Astrocyte of the hippocampus (primary cell): Measurements from ENCODE around the gene PARD6G.
A peak's percentile ranks its signal among the peaks of the same experiment; 100 is the strongest.
"Not testable (repeated sequence)": the region's sequence is repeated elsewhere in the genome, so short reads cannot be mapped to it uniquely, and the experiment has no call there.

Source experiments
- DNase-seq: peaks from one replicate; pipeline ENCODE4 v3.0.0; 2011; ENCODE audit warnings: low read depth, low spot score

The PARD6G gene

GRCh38 chr18:80247393-80247841 is at the start of gene PARD6G:
TSS of gene PARD6G (minus strand) at chr18:80247514. CDS start at chr18:80247348, 166 bp downstream.
- peak; percentile 90 for DNase-seq

GRCh38 chr18:80262241-80263033 is 15.1 kb upstream of the PARD6G start:
- not testable (repeated sequence) for DNase-seq

- no peak for DNase-seq
Measured at GRCh38 chr18:80259610-80260009, 12.3 kb upstream of the PARD6G start.

GRCh38 chr18:80258640-80259039 is 11.3 kb upstream of the PARD6G start:
- DNase-seq: no peak

GRCh38 chr18:80257579-80258543 is 10.5 kb upstream of the PARD6G start:
- peak; percentile 81 for DNase-seq

- DNase-seq: no peak
Measured at GRCh38 chr18:80254971-80255500, 7.7 kb upstream of the PARD6G start.

- no peak for DNase-seq
Measured at GRCh38 chr18:80253871-80254492, 6.7 kb upstream of the PARD6G start.

GRCh38 chr18:80253236-80253635 is 5.9 kb upstream of the PARD6G start:
- DNase-seq: no peak

- DNase-seq: peak; percentile 66
Measured at GRCh38 chr18:80252136-80252535, 4.8 kb upstream of the PARD6G start.

- DNase-seq: no peak
Measured at GRCh38 chr18:80251700-80252099, 4.4 kb upstream of the PARD6G start.

- DNase-seq: no peak
Measured at GRCh38 chr18:80250740-80251364, 3.5 kb upstream of the PARD6G start.

GRCh38 chr18:80249217-80250093 is 2.1 kb upstream of the PARD6G start:
- DNase-seq: peak; percentile 37

- peak; percentile 61 for DNase-seq
Measured at GRCh38 chr18:80246445-80247392, 595 bp downstream of the PARD6G start.

GRCh38 chr18:80245781-80246444 is 1.4 kb downstream of the PARD6G start:
- DNase-seq: no peak

GRCh38 chr18:80244956-80245730 is 2.2 kb downstream of the PARD6G start:
- DNase-seq: no peak

GRCh38 chr18:80244167-80244566 is 3.1 kb downstream of the PARD6G start:
- no peak for DNase-seq

GRCh38 chr18:80243204-80243603 is 4.1 kb downstream of the PARD6G start:
- no peak for DNase-seq
